Keratinocyte (primary cell): ENCODE data around the gene NPPA.

Experiments
- CTCF ChIP-seq, 3 experiments: IDR thresholded peaks in 1 of 3; conservative IDR thresholded peaks in 1 of 3; optimal IDR thresholded peaks in 1 of 3; 2 replicates in 2 of 3; 3 replicates in 1 of 3; pipeline versions ENCODE3 to v1.5.1; 2011; ENCODE audit warnings: low read length in 3 of 3, mild to moderate bottlenecking in 3 of 3, moderate library complexity in 2 of 3, control low read depth in 1 of 3, inconsistent platforms in 1 of 3; ENCODE audit not compliant: insufficient read depth in 2 of 3; ENCODE audit errors: extremely low read depth in 1 of 3
- EZH2 ChIP-seq: IDR thresholded peaks from one replicate; pipeline ENCODE4 v1.6.1; 2012; ENCODE audit warnings: inconsistent platforms, mild to moderate bottlenecking, low read length, moderate library complexity

- TF ChIP-seq CTCF (optimal IDR thresholded peaks at IDR 0.05 in 1 of 3, IDR thresholded peaks at IDR 0.05 in 1 of 3, conservative IDR thresholded peaks at IDR 0.05 in 1 of 3; ENCODE audit: extremely low read depth in 1 of 3, insufficient read depth in 2 of 3, low read length in 3 of 3), result no peak
- TF ChIP-seq EZH2, result no peak
Measured at GRCh38 chr1:11841245-11842153, 6.1 kb downstream of the NPPA start.
